CD14-positive monocyte (primary cell): ENCODE data around the gene CDC14A. TPM values are rescaled to one million over a fixed set of nuclear protein-coding genes. Genes with fewer than 3 reads are reported as not detected.

ENCODE experiments used
- DNase-seq, 3 donors: peaks; one replicate each; pipeline ENCODE4 v3.0.0-alpha.2; 2011 to 2022
- H2AFZ ChIP-seq: 2 replicates; pipeline ENCODE4 v1.6.0; 2012; ENCODE audit warnings: mild to moderate bottlenecking, low read depth, low read length, inconsistent platforms; ENCODE audit not compliant: insufficient read depth, poor library complexity, severe bottlenecking
- H3K27ac ChIP-seq, 2 donors: 1 replicate in 1 of 2; 2 replicates in 1 of 2; pipeline ENCODE4 v1.5.1; 2012 to 2013; ENCODE audit warnings: low read length in 2 of 2, control low read depth in 1 of 2, inconsistent platforms in 1 of 2, low read depth in 1 of 2, mild to moderate bottlenecking in 1 of 2
- H3K27me3 ChIP-seq, 2 donors: one replicate each; pipeline versions ENCODE4 v1.6.0 to v1.6.1; 2011 to 2013; ENCODE audit warnings: low read length in 2 of 2; ENCODE audit not compliant: control insufficient read depth in 2 of 2, insufficient read depth in 2 of 2
- H3K36me3 ChIP-seq, 2 donors: replicated peaks in 1 of 2; 1 replicate in 1 of 2; 2 replicates in 1 of 2; pipeline versions ENCODE4 v1.5.1 to v1.6.1; 2012 to 2013; ENCODE audit warnings: low read length in 2 of 2, control low read depth in 1 of 2, inconsistent platforms in 1 of 2, mild to moderate bottlenecking in 1 of 2; ENCODE audit not compliant: insufficient read depth in 2 of 2, control insufficient read depth in 1 of 2
- H3K4me1 ChIP-seq, 2 donors: 1 replicate in 1 of 2; 2 replicates in 1 of 2; pipeline versions ENCODE4 v1.5.1 to v1.6.1; 2012 to 2013; ENCODE audit warnings: low read length in 2 of 2, control low read depth in 1 of 2, inconsistent platforms in 1 of 2, mild to moderate bottlenecking in 1 of 2, moderate library complexity in 1 of 2; ENCODE audit not compliant: insufficient read depth in 2 of 2, control insufficient read depth in 1 of 2
- H3K4me2 ChIP-seq: replicated peaks from 2 replicates; pipeline ENCODE3; 2012; ENCODE audit warnings: low read length, moderate library complexity, mild to moderate bottlenecking; ENCODE audit not compliant: poor library complexity, severe bottlenecking; ENCODE audit errors: extremely low read depth
- H3K4me3 ChIP-seq, 3 experiments: fragments of 200-600 bp in 1 of 3; sonication (generic) in 1 of 3; replicated peaks in 1 of 3; 1 replicate in 2 of 3; 2 replicates in 1 of 3; pipeline ENCODE4 v1.5.1; 2011 to 2013; ENCODE audit warnings: low read length in 3 of 3, mild to moderate bottlenecking in 3 of 3, control low read depth in 2 of 3, low read depth in 2 of 3, inconsistent platforms in 1 of 3, moderate library complexity in 1 of 3
- H3K79me2 ChIP-seq: 2 replicates; pipeline ENCODE4 v1.6.0; 2012; ENCODE audit warnings: mild to moderate bottlenecking, control low read depth, inconsistent platforms, low read length, moderate library complexity; ENCODE audit not compliant: insufficient read depth
- H3K9ac ChIP-seq: 2 replicates; pipeline ENCODE4 v1.6.0; 2017; ENCODE audit warnings: low read length, mild to moderate bottlenecking; ENCODE audit not compliant: insufficient read depth, poor library complexity, severe bottlenecking
- H3K9me3 ChIP-seq, 2 donors: replicated peaks in 1 of 2; 1 replicate in 1 of 2; 2 replicates in 1 of 2; pipeline versions ENCODE4 v1.5.1 to v1.6.1; 2012 to 2013; ENCODE audit warnings: low read length in 2 of 2, control low read depth in 1 of 2; ENCODE audit not compliant: control insufficient read depth in 1 of 2, insufficient read depth in 1 of 2
- H4K20me1 ChIP-seq: 2 replicates; pipeline ENCODE4 v1.6.0; 2012; ENCODE audit warnings: mild to moderate bottlenecking, low read length, control low read depth, moderate library complexity; ENCODE audit not compliant: insufficient read depth
- H3K27ac Mint-ChIP-seq, 7 donors: one replicate each; pipeline ENCODE4 v1.8.0; 2020; ENCODE audit warnings: mild to moderate bottlenecking in 7 of 7, mixed read lengths in 7 of 7, moderate library complexity in 6 of 7, inconsistent platforms in 2 of 7
- H3K27me3 Mint-ChIP-seq, 3 donors: one replicate each; pipeline ENCODE4 v1.8.0; 2021 to 2022; ENCODE audit warnings: low read depth in 3 of 3, mild to moderate bottlenecking in 3 of 3, mixed read lengths in 3 of 3, moderate library complexity in 3 of 3, inconsistent platforms in 1 of 3
- H3K36me3 Mint-ChIP-seq, 2 donors: one replicate each; pipeline ENCODE4 v1.8.0; 2020; ENCODE audit warnings: mixed read lengths in 2 of 2, inconsistent platforms in 1 of 2, mild to moderate bottlenecking in 1 of 2
- H3K4me1 Mint-ChIP-seq: one replicate; pipeline ENCODE4 v1.8.0; 2020; ENCODE audit warnings: mild to moderate bottlenecking, mixed read lengths
- H3K4me3 Mint-ChIP-seq, 2 donors: one replicate each; pipeline ENCODE4 v1.8.0; 2020; ENCODE audit warnings: mild to moderate bottlenecking in 2 of 2, mixed read lengths in 2 of 2, moderate library complexity in 1 of 2
- H3K9me3 Mint-ChIP-seq, 7 donors: one replicate each; pipeline ENCODE4 v1.8.0; 2020 to 2022; ENCODE audit warnings: mixed read lengths in 7 of 7, mild to moderate bottlenecking in 6 of 7, moderate library complexity in 6 of 7, inconsistent platforms in 2 of 7
- WGBS: methylation state at CpG from one replicate; pipeline ENCODE4 v1.1.5; 2013; ENCODE audit warnings: missing lambda C conversion rate; ENCODE audit not compliant: insufficient coverage; 5-methylcytosine and 5-hydroxymethylcytosine counted together
- intact Hi-C, 2 donors: fragments of 100-400 bp; cut with micrococcal nuclease; formaldehyde crosslinking; loops; one replicate each; pipeline versions ENCODE4 v1.15.0 to v1.15.1; 2023
- polyA plus RNA-seq, 3 donors: library from polyadenylated mRNA; depleted of rRNA in 1 of 3; unstranded in 2 of 3; stranded (reverse) in 1 of 3; fragments of 300-500 nt in 2 of 3; fragments of >200 nt in 1 of 3; fragmentation: Illumina TruSeq in 2 of 3; gene quantifications; 1 replicate in 2 of 3; 2 replicates in 1 of 3; pipeline ENCODE4 v1.2.3, GENCODE V29; 2012 to 2021
- TF ChIP-seq, protein P1 (sequence below): fragments of 200-600 bp; IDR thresholded peaks from one replicate; pipeline ENCODE4 v1.8.0; 2022; ENCODE audit warnings: antibody characterized with exemption, mild to moderate bottlenecking

The CDC14A gene
- polyA plus RNA-seq, 3 donors: 4.2 to 9.2 (median 6.1) TPM

DNA sequence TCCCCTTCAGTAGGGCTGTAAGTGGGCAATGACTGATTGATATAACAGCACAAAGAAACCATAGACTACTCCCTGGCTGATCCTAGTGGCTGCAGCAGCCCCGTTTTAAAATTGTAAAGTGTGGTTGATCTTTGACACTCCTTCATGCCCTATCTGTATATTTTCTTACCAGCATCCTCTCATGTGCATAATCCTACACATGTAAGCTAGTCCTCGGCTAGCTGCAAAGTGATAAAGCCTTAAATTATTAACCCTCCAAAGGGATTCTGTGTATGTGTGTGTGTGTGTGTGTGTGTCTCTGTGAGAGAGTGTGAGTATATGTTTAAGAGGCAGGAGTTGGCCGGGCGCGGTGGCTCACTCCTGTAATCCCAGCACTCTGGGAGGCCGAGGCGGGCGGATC is 30.8 kb upstream of the CDC14A start:
- Histone ChIP-seq H3K27me3 (no peaks in the 10 kb centered on the region), H3K9me3 (peaks cover 0 to 14% of the 10 kb centered on the region in 2 donors), H3K36me3 (no peaks in the 10 kb centered on the region), H2AFZ (no peak overlapping the region), H3K4me2 (no peak overlapping the region), H3K79me2 (no peaks in the 10 kb centered on the region), H3K27ac (no peak overlapping the region), H3K9ac (no peak overlapping the region), H3K4me3 (no peak overlapping the region), H3K4me1 (no peaks in the 10 kb centered on the region), H4K20me1 (no peaks in the 10 kb centered on the region)
- Mint-ChIP-seq H3K9me3 (peaks cover 3 to 21% (median 8%) of the 10 kb centered on the region in 7 donors), H3K27me3 (peaks cover 0 to 3% (median 0%) of the 10 kb centered on the region in 3 donors), H3K4me3 (no peak overlapping the region), H3K27ac (no peak overlapping the region), H3K4me1 (no peaks in the 10 kb centered on the region), H3K36me3 (no peaks in the 10 kb centered on the region)
- WGBS: no CpG with 5 or more reads among the region's 8 CpGs
- TF ChIP-seq, protein P1, sequence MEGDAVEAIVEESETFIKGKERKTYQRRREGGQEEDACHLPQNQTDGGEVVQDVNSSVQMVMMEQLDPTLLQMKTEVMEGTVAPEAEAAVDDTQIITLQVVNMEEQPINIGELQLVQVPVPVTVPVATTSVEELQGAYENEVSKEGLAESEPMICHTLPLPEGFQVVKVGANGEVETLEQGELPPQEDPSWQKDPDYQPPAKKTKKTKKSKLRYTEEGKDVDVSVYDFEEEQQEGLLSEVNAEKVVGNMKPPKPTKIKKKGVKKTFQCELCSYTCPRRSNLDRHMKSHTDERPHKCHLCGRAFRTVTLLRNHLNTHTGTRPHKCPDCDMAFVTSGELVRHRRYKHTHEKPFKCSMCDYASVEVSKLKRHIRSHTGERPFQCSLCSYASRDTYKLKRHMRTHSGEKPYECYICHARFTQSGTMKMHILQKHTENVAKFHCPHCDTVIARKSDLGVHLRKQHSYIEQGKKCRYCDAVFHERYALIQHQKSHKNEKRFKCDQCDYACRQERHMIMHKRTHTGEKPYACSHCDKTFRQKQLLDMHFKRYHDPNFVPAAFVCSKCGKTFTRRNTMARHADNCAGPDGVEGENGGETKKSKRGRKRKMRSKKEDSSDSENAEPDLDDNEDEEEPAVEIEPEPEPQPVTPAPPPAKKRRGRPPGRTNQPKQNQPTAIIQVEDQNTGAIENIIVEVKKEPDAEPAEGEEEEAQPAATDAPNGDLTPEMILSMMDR: no peak
- intact Hi-C loops: no loop called here
- no peak for DNase-seq

DNA sequence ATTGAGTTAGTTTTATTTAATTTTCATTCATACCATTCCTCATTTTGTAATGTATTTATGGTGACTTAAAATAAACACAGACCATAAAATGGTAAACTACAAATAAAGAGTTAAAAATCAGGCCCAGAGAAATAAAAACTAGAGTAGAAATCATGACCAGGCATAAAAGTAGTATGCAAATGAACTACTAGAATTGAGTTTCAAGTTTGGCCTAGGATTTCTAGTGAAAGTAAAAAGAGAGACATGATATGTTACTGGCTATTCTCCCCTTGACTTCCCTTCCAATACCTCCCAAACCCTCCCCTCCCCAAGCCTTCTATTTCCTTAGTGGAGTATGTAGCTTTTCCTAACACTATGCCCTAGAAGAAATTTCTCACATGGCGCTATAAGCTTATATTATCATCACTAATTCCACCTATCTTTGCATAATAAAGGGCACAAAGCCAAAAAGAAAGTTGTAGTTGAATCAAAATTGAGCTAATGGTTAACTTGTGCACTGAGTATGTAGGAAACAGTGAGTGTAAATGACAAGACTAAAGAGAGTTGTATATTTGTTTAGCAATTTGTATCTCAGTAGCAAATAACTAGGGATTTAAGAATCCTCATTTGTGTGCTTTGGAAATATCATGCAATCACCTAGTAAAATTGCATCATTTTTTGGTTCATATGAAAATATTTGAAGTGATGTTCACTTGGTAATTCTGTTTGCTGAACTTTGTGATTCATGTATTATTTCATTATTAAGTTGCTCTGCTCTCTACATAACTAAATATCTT is 29.7 kb upstream of the CDC14A start:
- H3K4me1 Mint-ChIP-seq: no peaks in the 10 kb centered on the region
- H3K27ac Mint-ChIP-seq: no peak overlapping the region
- Histone ChIP-seq H2AFZ (no peak overlapping the region), H3K36me3 (no peaks in the 10 kb centered on the region), H3K27me3 (no peaks in the 10 kb centered on the region), H3K4me2 (no peak overlapping the region), H3K9me3 (peaks cover 0 to 14% of the 10 kb centered on the region in 2 donors), H3K79me2 (no peaks in the 10 kb centered on the region), H3K27ac (no peak overlapping the region), H3K9ac (no peak overlapping the region), H3K4me1 (no peaks in the 10 kb centered on the region), H3K4me3 (no peak overlapping the region), H4K20me1 (no peaks in the 10 kb centered on the region)
- H3K9me3 Mint-ChIP-seq: peaks cover 3 to 17% (median 8%) of the 10 kb centered on the region in 7 donors
- no peaks in the 10 kb centered on the region for H3K36me3 Mint-ChIP-seq
- no peak for DNase-seq
- peaks cover 0 to 3% (median 0%) of the 10 kb centered on the region in 3 donors for H3K27me3 Mint-ChIP-seq
- no peak overlapping the region for H3K4me3 Mint-ChIP-seq
- intact Hi-C loops: no loop called here
- no CpG with 5 or more reads among the region's 1 CpG for WGBS
- TF ChIP-seq, protein P1: no peak
